MCF 10A (cell line): Measurements from ENCODE around the gene PDE2A. TPM values are rescaled to one million over a fixed set of nuclear protein-coding genes. Genes with fewer than 3 reads are reported as not detected.
"Not testable (repeated sequence)": the region's sequence is repeated elsewhere in the genome, so short reads cannot be mapped to it uniquely, and the experiment has no call there.

Experiments used
- BruUV-seq: library from RNA; stranded (reverse); fragments of 400-500 nt; replicated peaks from 2 replicates; lab custom pipeline; 2021; lab: Mats Ljungman, UMichigan
- CTCF ChIA-PET: fragments of 300-600 bp; sonication (Branson Sonifier 250); formaldehyde crosslinking; extraction: SDS; loops from one replicate; lab custom pipeline; 2021; ENCODE audit warnings: antibody characterized with exemption, inconsistent platforms; lab: Yijun Ruan, JAX
- POLR2A ChIA-PET: fragments of 300-600, 350-650 bp; sonication (Branson Sonifier 250); formaldehyde crosslinking; extraction: SDS; loops from one replicate; lab custom pipeline; 2020; ENCODE audit warnings: antibody characterized with exemption, inconsistent platforms; lab: Yijun Ruan, JAX
- DNase-seq: peaks from one replicate; pipeline ENCODE4 v3.0.0-alpha.2; 2018; ENCODE audit not compliant: unreplicated experiment
- H3K27ac Mint-ChIP-seq: one replicate; pipeline ENCODE4 v1.8.0; 2022; ENCODE audit warnings: mild to moderate bottlenecking, low read depth, mixed read lengths; ENCODE audit not compliant: unreplicated experiment
- H3K27me3 Mint-ChIP-seq: one replicate; pipeline ENCODE4 v1.8.0; 2022; ENCODE audit warnings: mixed read lengths; ENCODE audit not compliant: insufficient read depth, unreplicated experiment
- H3K36me3 Mint-ChIP-seq: one replicate; pipeline ENCODE4 v1.8.0; 2022; ENCODE audit warnings: mild to moderate bottlenecking, moderate library complexity, mixed read lengths; ENCODE audit not compliant: insufficient read depth, unreplicated experiment
- H3K4me1 Mint-ChIP-seq: one replicate; pipeline ENCODE4 v1.8.0; 2022; ENCODE audit warnings: mixed read lengths; ENCODE audit not compliant: insufficient read depth, unreplicated experiment
- H3K4me3 Mint-ChIP-seq: one replicate; pipeline ENCODE4 v1.8.0; 2022; ENCODE audit warnings: mild to moderate bottlenecking, moderate library complexity, mixed read lengths; ENCODE audit not compliant: unreplicated experiment
- H3K9me3 Mint-ChIP-seq: one replicate; pipeline ENCODE4 v1.8.0; 2022; ENCODE audit warnings: mixed read lengths; ENCODE audit not compliant: unreplicated experiment
- CTCF ChIP-seq: fragments of 200-600 bp; IDR thresholded peaks from one replicate; pipeline ENCODE4 v1.8.0; 2022; ENCODE audit warnings: antibody characterized with exemption, mild to moderate bottlenecking; ENCODE audit not compliant: unreplicated experiment
- intact Hi-C: fragments of 100-400 bp; cut with micrococcal nuclease; formaldehyde crosslinking; loops from 2 replicates; pipeline ENCODE4 v1.14.1; 2022
- total RNA-seq: library from RNA; stranded (reverse); gene quantifications from 2 replicates; pipeline ENCODE4 v1.2.3, GENCODE V29; 2022

PDE2A gene
- total RNA-seq, 1 experiment from 2014 or later = 1.9 TPM

DNA sequence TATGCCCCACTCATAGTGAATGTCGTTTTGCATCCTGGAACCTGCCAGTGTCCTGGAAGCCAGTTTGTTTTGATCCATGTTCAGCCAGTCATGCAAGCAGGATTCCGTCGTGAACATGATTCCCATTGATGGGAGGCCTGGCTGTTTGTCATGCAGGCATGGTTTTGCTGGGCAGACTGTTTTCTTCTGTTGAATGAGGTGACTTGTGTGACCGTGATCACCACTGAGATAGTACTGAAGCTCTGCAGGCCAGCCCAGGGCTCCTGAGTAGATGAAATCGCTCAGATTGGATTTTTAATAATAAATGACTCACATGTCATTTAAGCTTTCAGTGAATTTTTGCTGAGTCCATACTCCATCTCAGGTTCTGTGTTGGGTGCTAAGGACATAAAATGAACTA is 117.8 kb downstream of the PDE2A start:
- Mint-ChIP-seq H3K27me3 (no peaks in the 10 kb centered on the region), H3K4me1 (peaks cover 8% of the 10 kb centered on the region)
- POLR2A ChIA-PET = no interaction called here

DNA sequence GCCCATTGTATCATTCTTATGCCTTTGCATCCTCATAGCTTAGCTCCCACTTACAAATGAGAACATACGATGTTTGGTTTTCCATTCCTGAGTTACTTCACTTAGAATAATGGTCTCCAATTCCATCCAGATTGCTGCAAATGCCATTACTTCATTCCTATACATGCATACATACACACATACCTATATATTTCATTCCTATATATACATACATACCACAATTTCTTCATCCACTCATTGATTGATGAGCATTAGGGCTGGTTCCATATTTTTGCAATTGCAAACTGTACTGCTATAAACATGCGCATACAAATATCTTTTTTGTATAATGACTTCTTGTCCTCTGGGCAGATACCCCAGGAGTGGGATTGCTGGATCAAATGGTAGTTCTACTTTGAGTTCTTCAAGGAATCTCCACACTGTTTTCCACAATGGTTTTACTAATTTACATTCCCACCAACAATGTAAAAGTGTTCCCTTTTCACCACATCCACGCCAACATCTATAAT is 119.2 kb downstream of the PDE2A start:
- H3K27ac Mint-ChIP-seq, H3K36me3 Mint-ChIP-seq, H3K4me3 Mint-ChIP-seq, H3K27me3 Mint-ChIP-seq, H3K4me1 Mint-ChIP-seq, CTCF ChIA-PET, H3K9me3 Mint-ChIP-seq, POLR2A ChIA-PET, intact Hi-C loops, DNase-seq, BruUV-seq: not testable (repeated sequence)

More for the DNA sequence above, 117.8 kb downstream of the PDE2A start:
- peaks cover 8% of the 10 kb centered on the region for H3K9me3 Mint-ChIP-seq
- no peak overlapping the region for H3K27ac Mint-ChIP-seq
- no TSS peak for BruUV-seq
- DNase-seq = no peak
- intact Hi-C loops = no loop called here
- no peaks in the 10 kb centered on the region for H3K36me3 Mint-ChIP-seq
- CTCF ChIA-PET = interaction anchor here (0.6 to 1.0 kb wide), 4 partner anchors 34 to 469 kb away, joined by 3 to 4 read pairs (median 4); no protein-coding TSS in a partner anchor
- TF ChIP-seq CTCF = no peak
- no peak overlapping the region for H3K4me3 Mint-ChIP-seq

DNA sequence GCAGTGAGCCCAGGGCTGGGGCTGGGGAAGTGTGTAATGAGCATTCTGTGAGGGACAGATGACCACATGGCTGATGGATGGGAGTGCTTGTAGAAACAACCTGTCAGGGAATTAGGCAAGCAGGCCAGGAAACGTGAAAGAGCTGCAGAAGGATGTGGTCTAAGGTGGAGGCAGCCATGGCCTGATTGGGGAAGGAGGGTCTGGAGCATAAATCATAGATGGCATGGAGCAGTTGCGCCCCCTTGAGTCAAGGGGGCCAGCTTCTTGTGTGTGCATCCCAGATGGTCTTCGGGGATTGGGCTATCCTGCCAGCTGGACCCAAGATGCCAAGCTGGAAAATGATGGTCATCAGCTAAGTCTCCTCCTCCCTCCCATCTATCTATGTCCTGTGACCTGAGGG is 120.5 kb downstream of the PDE2A start:
- no TSS peak for BruUV-seq
- POLR2A ChIA-PET = no interaction called here
- peak; percentile 22 for DNase-seq
- no peak for TF ChIP-seq CTCF
- no peaks in the 10 kb centered on the region for H3K27me3 Mint-ChIP-seq
- no peak overlapping the region for H3K27ac Mint-ChIP-seq
- CTCF ChIA-PET = interaction anchor here (0.5 to 1.0 kb wide), 6 partner anchors 9 to 239 kb away, joined by 3 to 8 read pairs (median 3); no protein-coding TSS in a partner anchor
- no peak overlapping the region for H3K4me3 Mint-ChIP-seq
- H3K36me3 Mint-ChIP-seq = no peaks in the 10 kb centered on the region
- intact Hi-C loops = no loop called here
- H3K4me1 Mint-ChIP-seq = peaks cover 14% of the 10 kb centered on the region
- H3K9me3 Mint-ChIP-seq = peaks cover 8% of the 10 kb centered on the region

GRCh38 chr11:72552399-72552910 is 121.8 kb downstream of the PDE2A start:
- Mint-ChIP-seq H3K9me3 (peaks cover 8% of the 10 kb centered on the region), H3K4me1 (peaks cover 14% of the 10 kb centered on the region), H3K4me3 (no peak overlapping the region), H3K27me3 (no peaks in the 10 kb centered on the region), H3K36me3 (no peaks in the 10 kb centered on the region), H3K27ac (no peak overlapping the region)
- intact Hi-C loops = no loop called here
- POLR2A ChIA-PET = no interaction called here
- no TSS peak for BruUV-seq
- CTCF ChIA-PET = interaction anchor here (0.9 kb wide), 1 partner anchor 21 kb away, joined by 3 read pairs; no protein-coding TSS in a partner anchor
- no peak for TF ChIP-seq CTCF
- no peak for DNase-seq
